Liver (tissue), 3 donors: Measurements from ENCODE around the gene CLDN6.

Experiments used
- FOXA1 ChIP-seq: IDR thresholded peaks from 2 replicates; pipeline ENCODE4 v1.6.1; 2016; ENCODE audit warnings: antibody characterized with exemption
- RAD21 ChIP-seq, 2 donors: IDR thresholded peaks; 2 replicates each; pipeline ENCODE4 v1.6.1; 2016; ENCODE audit warnings: antibody characterized with exemption in 2 of 2, mild to moderate bottlenecking in 2 of 2
- SP1 ChIP-seq: IDR thresholded peaks from 2 replicates; pipeline ENCODE4 v1.6.1; 2018; ENCODE audit warnings: antibody characterized with exemption, mild to moderate bottlenecking
- TAF1 ChIP-seq: conservative IDR thresholded peaks from 2 replicates; pipeline ENCODE4 v1.6.1; 2016; ENCODE audit warnings: antibody characterized with exemption, mild to moderate bottlenecking
- YY1 ChIP-seq: IDR thresholded peaks from 2 replicates; pipeline ENCODE4 v1.6.1; 2016; ENCODE audit warnings: antibody characterized with exemption, mild to moderate bottlenecking
- TF ChIP-seq, protein P1 (sequence below): IDR thresholded peaks from 2 replicates; pipeline ENCODE4 v1.6.1; 2016; ENCODE audit warnings: antibody characterized with exemption, mild to moderate bottlenecking
- TF ChIP-seq, protein P2 (sequence below): IDR thresholded peaks from 2 replicates; pipeline ENCODE4 v1.6.1; 2016; ENCODE audit warnings: antibody characterized with exemption
- TF ChIP-seq, protein P3 (sequence below): fragments of 150-350 bp; IDR thresholded peaks from 2 replicates; pipeline ENCODE4 v1.5.1; 2017; ENCODE audit warnings: improper control_type of control experiment, low read depth, low read length; ENCODE audit not compliant: missing input control
- TF ChIP-seq, protein P4 (sequence below): IDR thresholded peaks from 2 replicates; pipeline ENCODE4 v1.6.1; 2016; ENCODE audit warnings: antibody characterized with exemption
- donor health status: healthy.
- donor health status: healthy.

DNA sequence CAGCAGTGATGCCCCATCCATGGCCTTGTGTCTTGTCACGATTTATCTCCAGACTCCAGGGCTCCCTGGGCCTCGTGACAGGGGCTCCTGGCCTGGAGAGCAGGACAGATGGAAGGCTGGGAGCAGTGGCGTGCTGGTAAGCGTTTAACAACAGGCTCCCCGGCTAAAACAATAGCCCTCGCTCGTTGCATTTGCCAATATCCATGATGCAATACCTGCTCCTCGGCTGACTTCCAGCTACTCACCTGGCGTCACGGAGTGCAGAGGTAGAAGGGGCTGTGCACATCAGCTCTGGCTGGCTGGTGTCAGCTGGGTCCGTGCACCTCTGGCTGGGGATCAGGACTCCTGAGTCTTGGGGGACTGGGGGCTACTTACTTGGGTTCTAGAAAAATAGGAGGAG is 20.3 kb upstream of the CLDN6 start:
- TF ChIP-seq, protein P1, sequence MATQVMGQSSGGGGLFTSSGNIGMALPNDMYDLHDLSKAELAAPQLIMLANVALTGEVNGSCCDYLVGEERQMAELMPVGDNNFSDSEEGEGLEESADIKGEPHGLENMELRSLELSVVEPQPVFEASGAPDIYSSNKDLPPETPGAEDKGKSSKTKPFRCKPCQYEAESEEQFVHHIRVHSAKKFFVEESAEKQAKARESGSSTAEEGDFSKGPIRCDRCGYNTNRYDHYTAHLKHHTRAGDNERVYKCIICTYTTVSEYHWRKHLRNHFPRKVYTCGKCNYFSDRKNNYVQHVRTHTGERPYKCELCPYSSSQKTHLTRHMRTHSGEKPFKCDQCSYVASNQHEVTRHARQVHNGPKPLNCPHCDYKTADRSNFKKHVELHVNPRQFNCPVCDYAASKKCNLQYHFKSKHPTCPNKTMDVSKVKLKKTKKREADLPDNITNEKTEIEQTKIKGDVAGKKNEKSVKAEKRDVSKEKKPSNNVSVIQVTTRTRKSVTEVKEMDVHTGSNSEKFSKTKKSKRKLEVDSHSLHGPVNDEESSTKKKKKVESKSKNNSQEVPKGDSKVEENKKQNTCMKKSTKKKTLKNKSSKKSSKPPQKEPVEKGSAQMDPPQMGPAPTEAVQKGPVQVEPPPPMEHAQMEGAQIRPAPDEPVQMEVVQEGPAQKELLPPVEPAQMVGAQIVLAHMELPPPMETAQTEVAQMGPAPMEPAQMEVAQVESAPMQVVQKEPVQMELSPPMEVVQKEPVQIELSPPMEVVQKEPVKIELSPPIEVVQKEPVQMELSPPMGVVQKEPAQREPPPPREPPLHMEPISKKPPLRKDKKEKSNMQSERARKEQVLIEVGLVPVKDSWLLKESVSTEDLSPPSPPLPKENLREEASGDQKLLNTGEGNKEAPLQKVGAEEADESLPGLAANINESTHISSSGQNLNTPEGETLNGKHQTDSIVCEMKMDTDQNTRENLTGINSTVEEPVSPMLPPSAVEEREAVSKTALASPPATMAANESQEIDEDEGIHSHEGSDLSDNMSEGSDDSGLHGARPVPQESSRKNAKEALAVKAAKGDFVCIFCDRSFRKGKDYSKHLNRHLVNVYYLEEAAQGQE, result no peak
- TF ChIP-seq, protein P2, sequence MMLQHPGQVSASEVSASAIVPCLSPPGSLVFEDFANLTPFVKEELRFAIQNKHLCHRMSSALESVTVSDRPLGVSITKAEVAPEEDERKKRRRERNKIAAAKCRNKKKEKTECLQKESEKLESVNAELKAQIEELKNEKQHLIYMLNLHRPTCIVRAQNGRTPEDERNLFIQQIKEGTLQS, result peak; percentile 76
- TF ChIP-seq, protein P3, sequence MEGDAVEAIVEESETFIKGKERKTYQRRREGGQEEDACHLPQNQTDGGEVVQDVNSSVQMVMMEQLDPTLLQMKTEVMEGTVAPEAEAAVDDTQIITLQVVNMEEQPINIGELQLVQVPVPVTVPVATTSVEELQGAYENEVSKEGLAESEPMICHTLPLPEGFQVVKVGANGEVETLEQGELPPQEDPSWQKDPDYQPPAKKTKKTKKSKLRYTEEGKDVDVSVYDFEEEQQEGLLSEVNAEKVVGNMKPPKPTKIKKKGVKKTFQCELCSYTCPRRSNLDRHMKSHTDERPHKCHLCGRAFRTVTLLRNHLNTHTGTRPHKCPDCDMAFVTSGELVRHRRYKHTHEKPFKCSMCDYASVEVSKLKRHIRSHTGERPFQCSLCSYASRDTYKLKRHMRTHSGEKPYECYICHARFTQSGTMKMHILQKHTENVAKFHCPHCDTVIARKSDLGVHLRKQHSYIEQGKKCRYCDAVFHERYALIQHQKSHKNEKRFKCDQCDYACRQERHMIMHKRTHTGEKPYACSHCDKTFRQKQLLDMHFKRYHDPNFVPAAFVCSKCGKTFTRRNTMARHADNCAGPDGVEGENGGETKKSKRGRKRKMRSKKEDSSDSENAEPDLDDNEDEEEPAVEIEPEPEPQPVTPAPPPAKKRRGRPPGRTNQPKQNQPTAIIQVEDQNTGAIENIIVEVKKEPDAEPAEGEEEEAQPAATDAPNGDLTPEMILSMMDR, result no peak
- no peak for TF ChIP-seq RAD21 (IDR thresholded peaks at IDR 0.05)
- no peak for TF ChIP-seq TAF1
- no peak for TF ChIP-seq YY1
- no peak for TF ChIP-seq SP1
- TF ChIP-seq, protein P4, sequence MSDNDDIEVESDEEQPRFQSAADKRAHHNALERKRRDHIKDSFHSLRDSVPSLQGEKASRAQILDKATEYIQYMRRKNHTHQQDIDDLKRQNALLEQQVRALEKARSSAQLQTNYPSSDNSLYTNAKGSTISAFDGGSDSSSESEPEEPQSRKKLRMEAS, result no peak
- no peak for TF ChIP-seq FOXA1
